ES-I3 (cell line): ENCODE results near the gene GPATCH4.

Experiments
- H3K36me3 ChIP-seq: 2 replicates; pipeline ENCODE4 v1.6.1; 2013; ENCODE audit warnings: mild to moderate bottlenecking, low read length, control low read depth, moderate library complexity; ENCODE audit not compliant: insufficient read depth
- H3K4me1 ChIP-seq: 2 replicates; pipeline ENCODE4 v1.6.1; 2013; ENCODE audit warnings: mild to moderate bottlenecking, control low read depth, low read length; ENCODE audit not compliant: insufficient read depth
- H3K9ac ChIP-seq: 2 replicates; pipeline ENCODE4 v1.6.1; 2013; ENCODE audit warnings: low read depth, mild to moderate bottlenecking, low read length, moderate library complexity
- H3K9me3 ChIP-seq: 2 replicates; pipeline ENCODE4 v1.6.1; 2013; ENCODE audit warnings: mild to moderate bottlenecking, low read length, moderate library complexity; ENCODE audit not compliant: control insufficient read depth, insufficient read depth

The GPATCH4 gene

GRCh38 chr1:156584813-156585212 lies 16.5 kb downstream of the GPATCH4 start:
- peaks cover 9% of the 10 kb centered on the region for H3K4me1 ChIP-seq
- no peaks in the 10 kb centered on the region for H3K9me3 ChIP-seq
- no peaks in the 10 kb centered on the region for H3K36me3 ChIP-seq
- peak overlapping the region; percentile 30; the same call in 1 of the 2 replicates for H3K9ac ChIP-seq

GRCh38 chr1:156583821-156584622 lies 17.3 kb downstream of the GPATCH4 start:
- Histone ChIP-seq H3K9ac (peak overlapping the region; percentile 30; the same call in 1 of the 2 replicates), H3K9me3 (no peaks in the 10 kb centered on the region), H3K36me3 (no peaks in the 10 kb centered on the region), H3K4me1 (peaks cover 9% of the 10 kb centered on the region)

GRCh38 chr1:156582388-156583017 lies 18.8 kb downstream of the GPATCH4 start:
- H3K4me1 ChIP-seq: peaks cover 9% of the 10 kb centered on the region
- no peaks in the 10 kb centered on the region for H3K9me3 ChIP-seq
- H3K36me3 ChIP-seq: no peaks in the 10 kb centered on the region
- H3K9ac ChIP-seq: no peak overlapping the region

- Histone ChIP-seq H3K9ac (no peak overlapping the region), H3K36me3 (no peaks in the 10 kb centered on the region)
Measured at GRCh38 chr1:156581661-156582387, 19.5 kb downstream of the GPATCH4 start.

GRCh38 chr1:156579472-156579871 lies 21.8 kb downstream of the GPATCH4 start, which contains the start of gene TTC24:
TTC24 (plus strand) TSS chr1:156579723; CDS start chr1:156581365, 1,642 bp downstream.
- no peak within 1 kb of the TSS for H3K9ac ChIP-seq
- H3K36me3 ChIP-seq: no peaks in the 10 kb centered on the region
- H3K4me1 ChIP-seq: peaks cover 4% of the 10 kb centered on the region
- H3K9me3 ChIP-seq: no peaks in the 10 kb centered on the region

More at GRCh38 chr1:156581661-156582387, 19.5 kb downstream of the GPATCH4 start:
- no peaks in the 10 kb centered on the region for H3K9me3 ChIP-seq
- peaks cover 9% of the 10 kb centered on the region for H3K4me1 ChIP-seq

GRCh38 chr1:156578055-156578454 lies 23.2 kb downstream of the GPATCH4 start:
- Histone ChIP-seq H3K36me3 (no peaks in the 10 kb centered on the region), H3K9me3 (no peaks in the 10 kb centered on the region), H3K9ac (no peak overlapping the region), H3K4me1 (no peaks in the 10 kb centered on the region)

GRCh38 chr1:156577550-156577949 lies 23.7 kb downstream of the GPATCH4 start:
- Histone ChIP-seq H3K9me3 (no peaks in the 10 kb centered on the region), H3K9ac (no peak overlapping the region), H3K36me3 (no peaks in the 10 kb centered on the region), H3K4me1 (no peaks in the 10 kb centered on the region)

- no peaks in the 10 kb centered on the region for H3K9me3 ChIP-seq
- H3K36me3 ChIP-seq: no peaks in the 10 kb centered on the region
- H3K9ac ChIP-seq: no peak overlapping the region
- peaks cover 5% of the 10 kb centered on the region; the same call in 1 of the 2 replicates for H3K4me1 ChIP-seq
Measured at GRCh38 chr1:156574039-156574633, 27.1 kb downstream of the GPATCH4 start.

GRCh38 chr1:156572663-156573018 lies 28.6 kb downstream of the GPATCH4 start:
- Histone ChIP-seq H3K4me1 (peaks cover 5% of the 10 kb centered on the region; the same call in 1 of the 2 replicates), H3K9me3 (no peaks in the 10 kb centered on the region), H3K36me3 (no peaks in the 10 kb centered on the region), H3K9ac (peak overlapping the region; percentile 87; the same call in 1 of the 2 replicates)

GRCh38 chr1:156571919-156572662 lies 29.2 kb downstream of the GPATCH4 start, which contains the start of gene IQGAP3:
IQGAP3 (minus strand) TSS chr1:156572565; CDS start chr1:156572529, 36 bp downstream.
- H3K36me3 ChIP-seq: no peaks in the 10 kb centered on the region
- peaks cover 5% of the 10 kb centered on the region; the same call in 1 of the 2 replicates for H3K4me1 ChIP-seq
- H3K9ac ChIP-seq: peak within 1 kb of the TSS; percentile 87
- no peaks in the 10 kb centered on the region for H3K9me3 ChIP-seq

GRCh38 chr1:156571261-156571852 lies 29.9 kb downstream of the GPATCH4 start:
- Histone ChIP-seq H3K36me3 (no peaks in the 10 kb centered on the region), H3K4me1 (peaks cover 5% of the 10 kb centered on the region; the same call in 1 of the 2 replicates), H3K9ac (peak overlapping the region; percentile 87), H3K9me3 (no peaks in the 10 kb centered on the region)

GRCh38 chr1:156566436-156566835 lies 34.8 kb downstream of the GPATCH4 start:
- Histone ChIP-seq H3K9ac (no peak overlapping the region), H3K4me1 (peaks cover 4% of the 10 kb centered on the region; the same call in 1 of the 2 replicates), H3K9me3 (no peaks in the 10 kb centered on the region), H3K36me3 (peaks cover 5% of the 10 kb centered on the region; the same call in 1 of the 2 replicates)

GRCh38 chr1:156565519-156565918 lies 35.8 kb downstream of the GPATCH4 start:
- Histone ChIP-seq H3K9ac (no peak overlapping the region), H3K36me3 (peaks cover 5% of the 10 kb centered on the region; the same call in 1 of the 2 replicates), H3K4me1 (no peaks in the 10 kb centered on the region), H3K9me3 (no peaks in the 10 kb centered on the region)
